ENCODE data around the gene SIGLEC11.
A peak's percentile ranks its signal among the peaks of the same experiment; 100 is the strongest.

SIGLEC11 gene

DNA sequence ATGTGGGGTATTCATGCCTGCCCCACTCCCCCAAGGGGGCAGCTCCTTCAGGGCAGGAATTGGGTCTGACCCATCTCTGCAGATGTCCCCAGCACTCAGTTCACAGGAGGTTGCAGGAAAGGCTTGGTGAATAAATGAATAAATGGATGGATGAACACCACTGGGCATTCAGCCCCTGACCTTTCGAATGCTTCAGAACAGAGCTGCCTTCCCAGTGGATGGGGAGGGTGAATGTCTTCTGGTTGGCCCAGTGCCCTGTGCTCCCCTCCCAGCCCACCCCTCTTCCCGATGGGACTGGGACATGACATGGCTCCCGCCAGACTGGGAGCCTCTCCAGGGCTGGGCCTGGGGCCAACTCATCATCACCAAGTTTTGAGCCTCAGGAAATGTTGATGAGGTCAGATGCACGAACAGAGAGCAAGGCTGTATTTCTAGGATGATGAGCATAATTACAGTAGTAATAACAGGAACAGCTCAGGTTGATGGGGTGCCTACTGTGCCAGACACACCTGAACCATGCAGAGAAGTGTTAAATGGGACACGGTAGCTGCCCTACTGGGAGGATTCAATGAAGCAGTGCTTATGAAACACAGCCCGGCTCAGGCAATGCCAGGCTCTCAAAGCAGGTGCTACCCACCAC, 38.5 kb upstream of the SIGLEC11 start:
- TF ChIP-seq, protein P1, sequence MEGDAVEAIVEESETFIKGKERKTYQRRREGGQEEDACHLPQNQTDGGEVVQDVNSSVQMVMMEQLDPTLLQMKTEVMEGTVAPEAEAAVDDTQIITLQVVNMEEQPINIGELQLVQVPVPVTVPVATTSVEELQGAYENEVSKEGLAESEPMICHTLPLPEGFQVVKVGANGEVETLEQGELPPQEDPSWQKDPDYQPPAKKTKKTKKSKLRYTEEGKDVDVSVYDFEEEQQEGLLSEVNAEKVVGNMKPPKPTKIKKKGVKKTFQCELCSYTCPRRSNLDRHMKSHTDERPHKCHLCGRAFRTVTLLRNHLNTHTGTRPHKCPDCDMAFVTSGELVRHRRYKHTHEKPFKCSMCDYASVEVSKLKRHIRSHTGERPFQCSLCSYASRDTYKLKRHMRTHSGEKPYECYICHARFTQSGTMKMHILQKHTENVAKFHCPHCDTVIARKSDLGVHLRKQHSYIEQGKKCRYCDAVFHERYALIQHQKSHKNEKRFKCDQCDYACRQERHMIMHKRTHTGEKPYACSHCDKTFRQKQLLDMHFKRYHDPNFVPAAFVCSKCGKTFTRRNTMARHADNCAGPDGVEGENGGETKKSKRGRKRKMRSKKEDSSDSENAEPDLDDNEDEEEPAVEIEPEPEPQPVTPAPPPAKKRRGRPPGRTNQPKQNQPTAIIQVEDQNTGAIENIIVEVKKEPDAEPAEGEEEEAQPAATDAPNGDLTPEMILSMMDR (IDR thresholded peaks at IDR 0.05; ENCODE audit: insufficient read depth, low read length, poor library complexity, severe bottlenecking) = no peak
- H3K4me3 ChIP-seq (replicated peaks; ENCODE audit: low read depth, low read length) = no peak overlapping the region
- peaks cover 35% of the 10 kb centered on the region for H3K36me3 ChIP-seq (ENCODE audit: control insufficient read depth, insufficient read depth, low read length)
- no peaks in the 10 kb centered on the region for H3K27me3 ChIP-seq (replicated peaks; ENCODE audit: control insufficient read depth, insufficient read depth, low read length)
- DNase-seq (ENCODE audit: extremely low read depth, insufficient read length) = no peak

DNA sequence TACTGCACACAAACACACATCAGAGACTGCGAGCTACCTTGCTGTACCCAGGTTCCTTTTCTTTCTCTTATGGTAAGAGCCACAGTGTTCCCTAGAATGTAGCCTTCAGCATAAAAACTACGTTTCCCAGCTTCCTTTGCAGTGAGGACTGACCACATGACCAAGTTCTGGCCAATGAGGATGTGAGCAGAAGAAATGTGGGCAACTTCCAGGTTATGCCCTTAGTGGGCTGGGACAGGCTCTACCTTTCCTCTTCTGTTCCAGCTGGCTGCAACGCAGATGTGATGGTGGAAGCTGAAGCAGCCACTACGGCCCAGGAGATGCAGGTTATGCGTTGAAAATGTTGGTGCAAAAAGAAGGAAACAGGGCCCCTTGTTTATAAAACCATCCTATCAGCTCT, 36.7 kb upstream of the SIGLEC11 start:
- TF ChIP-seq, protein P1 (IDR thresholded peaks at IDR 0.05; ENCODE audit: insufficient read depth, low read length, poor library complexity, severe bottlenecking) = no peak
- no peaks in the 10 kb centered on the region for H3K27me3 ChIP-seq (replicated peaks; ENCODE audit: control insufficient read depth, insufficient read depth, low read length)
- no peak for DNase-seq (ENCODE audit: extremely low read depth, insufficient read length)
- no peak overlapping the region for H3K4me3 ChIP-seq (replicated peaks; ENCODE audit: low read depth, low read length)
- H3K36me3 ChIP-seq (ENCODE audit: control insufficient read depth, insufficient read depth, low read length) = peaks cover 31% of the 10 kb centered on the region

DNA sequence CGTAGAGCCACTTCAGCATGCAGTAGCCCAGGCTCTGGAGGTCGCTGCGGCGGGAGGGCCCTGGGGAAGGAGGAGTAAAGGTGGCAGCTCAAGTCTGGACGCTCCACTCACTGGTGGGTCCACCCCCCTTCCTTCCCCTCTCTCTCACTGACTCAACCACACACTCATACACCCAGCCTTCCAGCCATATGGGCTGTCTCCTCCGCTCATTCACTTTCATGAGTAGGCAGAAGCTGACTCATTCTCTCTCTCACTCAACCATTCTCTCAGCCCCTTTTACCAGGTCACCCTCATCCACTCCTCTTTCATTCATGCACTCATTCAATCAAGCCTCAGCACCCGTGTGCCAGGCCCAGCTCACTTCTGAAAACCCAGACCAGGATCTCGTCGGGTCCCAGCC, 27.5 kb upstream of the SIGLEC11 start:
- Histone ChIP-seq H3K4me3 (replicated peaks; ENCODE audit: low read depth, low read length) (no peak overlapping the region), H3K27me3 (replicated peaks; ENCODE audit: control insufficient read depth, insufficient read depth, low read length) (no peaks in the 10 kb centered on the region), H3K36me3 (ENCODE audit: control insufficient read depth, insufficient read depth, low read length) (peaks cover 21% of the 10 kb centered on the region)
- no peak for DNase-seq (ENCODE audit: extremely low read depth, insufficient read length)
- TF ChIP-seq, protein P1 (IDR thresholded peaks at IDR 0.05; ENCODE audit: insufficient read depth, low read length, poor library complexity, severe bottlenecking) = no peak

DNA sequence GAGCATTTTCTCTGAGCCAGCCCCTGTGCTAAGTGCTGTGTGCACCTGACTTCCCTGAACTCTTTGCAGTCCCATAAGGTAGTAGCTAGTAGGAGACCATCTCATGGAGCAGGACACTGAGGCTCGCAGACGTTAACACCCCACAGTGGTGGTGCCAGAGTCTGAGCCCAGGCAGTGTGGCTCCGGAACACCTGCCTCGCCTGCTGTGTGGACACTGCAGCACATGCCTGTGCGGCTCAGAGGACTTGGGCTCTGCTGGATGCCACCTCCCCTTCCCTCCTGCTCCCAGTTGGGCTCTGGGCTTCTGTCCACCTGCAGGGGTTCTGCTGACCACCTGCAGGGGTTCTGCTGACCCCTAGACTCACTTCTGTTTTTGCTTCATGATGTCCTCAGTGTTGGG, 27.0 kb upstream of the SIGLEC11 start:
- Histone ChIP-seq H3K36me3 (ENCODE audit: control insufficient read depth, insufficient read depth, low read length) (peaks cover 21% of the 10 kb centered on the region), H3K27me3 (replicated peaks; ENCODE audit: control insufficient read depth, insufficient read depth, low read length) (no peaks in the 10 kb centered on the region), H3K4me3 (replicated peaks; ENCODE audit: low read depth, low read length) (no peak overlapping the region)
- TF ChIP-seq, protein P1 (IDR thresholded peaks at IDR 0.05; ENCODE audit: insufficient read depth, low read length, poor library complexity, severe bottlenecking) = no peak
- DNase-seq (ENCODE audit: extremely low read depth, insufficient read length) = no peak

DNA sequence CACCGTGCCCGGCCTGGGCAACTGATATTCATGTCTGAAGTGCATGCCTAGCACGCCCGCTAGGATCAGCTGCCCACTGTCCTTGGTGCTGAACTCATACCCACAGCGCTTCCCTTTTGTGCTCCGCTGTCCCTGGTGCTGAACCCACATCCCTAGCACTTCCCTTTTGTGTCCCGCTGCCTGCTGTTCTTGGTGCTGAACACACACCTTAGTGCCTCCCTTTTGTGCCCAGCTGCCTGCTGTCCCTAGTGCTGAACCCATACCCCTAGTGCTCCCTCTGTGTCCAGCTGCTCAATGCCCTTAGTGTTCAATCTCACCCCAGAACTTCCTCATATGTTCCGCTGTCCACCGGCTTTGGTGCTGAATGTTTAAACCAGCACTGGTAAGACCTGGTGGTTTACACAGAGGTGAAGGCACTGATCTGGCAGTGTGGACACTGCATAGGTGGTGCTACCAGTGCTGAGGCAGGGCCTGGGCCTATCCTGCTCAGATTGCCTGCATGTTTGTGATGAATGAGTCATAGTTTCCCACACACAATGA, 26.3 kb upstream of the SIGLEC11 start:
- H3K36me3 ChIP-seq (ENCODE audit: control insufficient read depth, insufficient read depth, low read length) = peaks cover 21% of the 10 kb centered on the region

More for the DNA sequence above, 26.3 kb upstream of the SIGLEC11 start:
- peak; percentile 65 for DNase-seq (ENCODE audit: extremely low read depth, insufficient read length)
- H3K4me3 ChIP-seq (replicated peaks; ENCODE audit: low read depth, low read length) = no peak overlapping the region
- TF ChIP-seq, protein P1 (IDR thresholded peaks at IDR 0.05; ENCODE audit: insufficient read depth, low read length, poor library complexity, severe bottlenecking) = no peak
- no peaks in the 10 kb centered on the region for H3K27me3 ChIP-seq (replicated peaks; ENCODE audit: control insufficient read depth, insufficient read depth, low read length)
